HG03139 (cell line): Measurements from ENCODE around the gene AIG1.
"Not testable (repeated sequence)": the region's sequence is repeated elsewhere in the genome, so short reads cannot be mapped to it uniquely, and the experiment has no call there.

Experiments used
- ATAC-seq: cut with Tn5 transposase; IDR thresholded peaks from one replicate; pipeline ENCODE4 v1.9.1; 2021; ENCODE audit not compliant: unreplicated experiment

Gene AIG1, protein sequence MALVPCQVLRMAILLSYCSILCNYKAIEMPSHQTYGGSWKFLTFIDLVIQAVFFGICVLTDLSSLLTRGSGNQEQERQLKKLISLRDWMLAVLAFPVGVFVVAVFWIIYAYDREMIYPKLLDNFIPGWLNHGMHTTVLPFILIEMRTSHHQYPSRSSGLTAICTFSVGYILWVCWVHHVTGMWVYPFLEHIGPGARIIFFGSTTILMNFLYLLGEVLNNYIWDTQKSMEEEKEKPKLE

DNA sequence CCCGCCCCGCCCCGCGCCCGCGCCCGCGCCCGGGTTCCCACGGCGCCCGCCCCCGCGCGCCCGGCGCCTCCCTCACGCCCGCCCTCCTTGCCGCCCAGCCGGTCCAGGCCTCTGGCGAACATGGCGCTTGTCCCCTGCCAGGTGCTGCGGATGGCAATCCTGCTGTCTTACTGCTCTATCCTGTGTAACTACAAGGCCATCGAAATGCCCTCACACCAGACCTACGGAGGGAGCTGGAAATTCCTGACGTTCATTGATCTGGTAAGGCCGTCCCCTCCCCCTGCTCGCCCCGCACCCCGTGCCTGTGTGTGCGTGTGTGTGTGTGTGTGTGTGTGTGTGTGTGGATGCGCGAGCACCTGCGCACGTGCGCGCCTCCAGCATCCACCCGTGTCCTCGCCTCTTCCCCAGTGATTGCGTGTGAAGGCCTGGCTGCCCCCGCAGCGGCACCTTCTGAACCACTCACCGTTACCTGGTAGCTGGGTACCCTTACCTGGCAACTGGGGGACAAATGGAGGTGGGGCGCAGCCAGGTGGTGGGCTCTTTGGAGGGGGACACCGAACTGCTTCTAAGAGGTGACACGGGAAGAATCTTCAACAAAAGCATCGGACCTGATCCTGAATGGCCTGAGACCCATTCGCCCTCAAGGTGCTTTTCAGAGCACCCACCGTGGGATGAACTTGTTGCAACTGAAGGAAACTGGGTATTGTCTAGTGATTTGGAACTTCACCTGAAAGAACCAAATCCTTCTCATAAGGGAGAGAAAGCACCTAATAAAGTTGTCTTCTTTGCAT, at the start of gene AIG1:
AIG1 (plus strand) TSS at position 84 of the 791 bp plus-strand sequence; CDS start at position 121, 37 bp downstream.
- ATAC-seq, result peak; percentile 72

DNA sequence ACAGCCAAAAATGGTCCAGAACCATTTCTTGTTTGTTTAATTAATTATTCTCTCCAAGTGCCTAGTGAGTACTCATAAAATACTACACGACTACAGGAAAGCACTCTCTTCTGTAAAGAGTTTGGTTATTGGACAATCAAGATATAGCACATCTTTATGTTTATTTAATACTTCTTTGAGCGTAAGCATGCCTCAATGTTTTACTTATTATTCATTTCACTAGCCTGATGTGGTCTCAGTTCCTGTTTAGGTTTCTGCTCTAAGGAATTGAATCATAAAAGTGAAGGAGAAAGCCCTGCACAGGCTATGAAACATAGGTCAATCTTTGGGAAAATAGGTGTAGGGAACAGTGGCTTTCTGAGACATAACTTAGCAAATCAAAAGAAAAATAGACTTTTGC, 45.9 kb upstream of the AIG1 start:
- no peak for ATAC-seq

DNA sequence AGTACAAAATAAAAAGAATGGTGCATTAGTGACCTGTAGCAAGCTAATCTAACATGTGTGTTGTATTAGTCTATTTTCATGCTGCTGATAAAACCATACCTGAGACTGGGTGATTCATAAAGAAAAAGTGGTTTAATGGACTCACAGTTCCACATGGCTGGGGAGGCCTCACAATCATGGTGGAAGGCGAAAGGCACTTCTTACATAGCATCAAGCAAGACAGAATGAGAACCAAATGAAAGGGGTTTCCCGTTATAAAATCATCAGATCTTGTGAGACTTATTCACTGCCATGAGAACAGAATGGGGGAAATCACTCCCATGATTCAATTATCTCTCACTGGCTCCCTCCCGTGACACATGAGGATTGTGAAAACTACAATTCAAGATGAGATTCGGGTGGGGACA, 45.4 kb upstream of the AIG1 start:
- no peak for ATAC-seq

DNA sequence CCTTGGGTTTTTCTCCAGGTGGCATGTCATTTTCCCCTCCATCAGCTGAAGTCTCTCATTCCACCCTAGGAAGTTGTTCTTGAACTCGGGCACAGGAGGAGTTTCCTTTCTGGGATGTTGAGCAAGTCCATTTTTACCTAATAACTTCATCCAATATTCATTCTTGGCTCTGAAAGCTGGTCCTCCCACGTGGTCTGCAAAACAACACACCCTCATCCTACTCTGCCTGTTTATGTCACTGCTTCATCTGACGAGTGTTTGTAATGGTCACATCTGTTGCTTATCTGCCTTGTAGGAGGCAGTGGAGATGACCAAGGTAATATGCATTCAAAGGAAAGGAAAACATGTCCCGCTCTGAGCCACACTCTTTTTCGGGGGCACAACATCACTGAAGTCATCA, 41.7 kb upstream of the AIG1 start:
- ATAC-seq, result no peak

DNA sequence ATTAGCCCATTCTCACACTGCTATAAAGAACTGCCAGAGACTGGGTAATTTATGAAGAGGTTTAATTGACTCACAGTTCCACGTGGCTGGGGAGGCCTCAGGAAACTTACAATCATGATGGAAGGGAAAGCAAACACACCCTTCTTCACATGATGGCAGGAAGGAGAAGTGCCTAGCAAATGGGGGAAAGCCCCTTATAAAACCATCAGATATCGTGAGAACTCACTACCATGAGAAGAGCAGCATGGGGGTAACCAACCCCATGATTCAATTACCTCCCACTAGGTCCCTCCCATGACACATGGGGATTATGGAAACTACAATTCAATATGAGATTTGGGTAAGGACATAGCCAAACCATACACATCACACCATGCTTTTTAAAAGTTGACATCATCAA, 39.8 kb upstream of the AIG1 start:
- ATAC-seq, result not testable (repeated sequence)

DNA sequence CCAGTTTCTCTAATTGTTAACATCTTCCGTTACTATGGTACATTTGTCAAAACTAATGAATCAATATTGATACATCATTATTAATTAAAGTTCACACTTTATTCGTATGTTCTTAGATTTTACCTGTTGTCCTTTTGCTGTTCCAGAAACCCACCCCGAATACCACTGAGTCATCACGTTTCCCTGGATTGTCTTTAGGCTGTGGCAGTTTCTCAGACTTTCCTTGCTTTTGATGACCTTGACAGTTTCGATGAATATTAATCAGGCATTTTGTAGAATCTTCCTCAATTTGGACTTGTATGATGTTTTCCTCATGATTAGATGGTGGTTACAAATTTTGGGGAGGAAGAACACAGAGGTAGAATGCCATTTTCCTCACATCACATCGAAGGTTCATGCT, 39.1 kb upstream of the AIG1 start:
- no peak for ATAC-seq

DNA sequence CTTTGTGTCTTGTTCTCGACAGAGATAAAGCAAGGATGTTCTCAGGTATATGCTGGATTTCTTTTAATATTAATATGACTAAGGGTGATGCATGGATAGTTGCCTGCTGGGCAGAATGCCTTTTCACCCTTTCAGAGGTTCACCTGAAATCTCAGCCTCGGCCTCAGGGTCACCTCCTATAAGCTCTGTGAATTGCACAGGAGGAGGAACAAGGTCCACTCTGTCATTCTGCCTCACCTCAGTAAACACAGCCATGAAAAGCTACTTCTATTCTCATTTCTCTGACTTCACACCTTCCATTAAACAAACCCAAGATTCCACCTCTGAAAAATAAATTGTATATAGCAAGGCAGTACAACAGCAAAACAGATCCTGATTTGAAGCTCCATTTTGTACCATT, 38.1 kb upstream of the AIG1 start:
- no peak for ATAC-seq

DNA sequence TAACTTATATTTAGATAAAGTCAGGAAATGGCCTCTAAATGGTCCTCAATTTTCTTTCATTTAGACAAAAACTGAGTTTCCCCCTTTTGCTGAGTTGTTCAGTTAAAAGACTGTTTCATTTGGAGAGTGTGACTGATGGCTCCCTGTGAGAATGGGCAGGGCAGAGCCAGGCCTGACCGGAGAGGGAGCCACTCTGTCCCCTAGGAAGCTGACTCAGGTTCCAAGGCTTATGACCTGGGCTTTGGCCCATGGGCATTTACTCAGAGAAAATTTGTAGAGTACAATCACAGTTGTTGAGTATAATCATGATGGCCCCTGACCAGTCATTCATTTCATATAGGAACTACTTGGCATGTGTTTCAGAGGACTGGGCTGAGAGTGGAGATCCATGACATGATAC, 37.0 kb upstream of the AIG1 start:
- no peak for ATAC-seq

DNA sequence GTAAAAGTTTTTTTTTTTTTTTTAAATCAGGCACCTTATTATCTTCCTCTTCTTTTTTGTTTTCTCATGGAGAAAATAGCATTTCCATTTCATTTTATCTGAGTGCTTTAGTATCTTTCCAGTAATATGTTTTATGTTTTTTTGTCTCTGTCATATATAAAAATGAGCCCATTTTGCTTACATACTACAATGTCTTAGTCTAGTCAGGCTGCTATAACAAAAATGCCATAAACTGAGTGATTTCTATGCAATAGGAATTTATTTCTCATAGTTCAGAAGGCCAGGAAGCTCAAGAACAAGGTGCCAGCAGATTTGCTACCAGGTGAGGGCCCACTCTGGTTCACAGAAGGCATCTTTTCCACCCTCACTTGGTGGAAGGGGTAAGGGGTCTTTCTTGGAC, 35.7 kb upstream of the AIG1 start:
- no peak for ATAC-seq

DNA sequence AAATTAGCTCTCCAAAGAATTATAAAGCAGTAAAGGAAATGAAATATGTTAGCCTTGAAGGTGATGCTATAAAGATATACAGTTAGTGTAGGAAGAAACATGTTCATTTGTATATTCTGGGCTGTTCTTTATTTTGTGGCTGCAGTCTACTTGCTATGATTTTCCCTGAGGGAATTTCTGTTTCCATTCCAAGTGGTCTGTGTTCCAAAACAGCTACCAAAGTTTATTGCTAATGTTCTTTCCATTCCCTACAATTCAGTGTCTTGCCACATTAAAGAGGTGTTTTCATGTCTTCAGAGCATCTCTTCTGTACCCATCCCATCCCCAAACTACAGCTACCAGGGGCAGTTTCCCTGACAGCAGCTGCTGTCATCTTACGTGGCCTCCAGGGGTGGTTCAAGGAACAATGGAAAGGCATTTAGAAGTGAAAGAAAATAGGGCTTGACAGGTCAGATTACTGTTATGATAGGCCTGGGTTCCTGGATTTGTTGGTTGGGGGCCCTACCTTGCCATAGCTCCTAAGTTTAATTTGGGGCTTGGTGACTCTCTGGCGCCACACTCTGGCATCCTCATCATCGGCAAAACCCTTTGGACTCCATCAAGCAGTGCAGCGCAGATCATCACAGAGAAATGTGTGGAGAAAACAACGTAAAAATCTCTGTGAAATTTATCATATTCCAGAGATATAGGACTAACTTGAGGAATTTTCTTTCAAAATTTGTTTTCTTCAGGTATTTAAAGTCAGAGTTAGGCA, 33.8 kb upstream of the AIG1 start:
- ATAC-seq, result no peak

DNA sequence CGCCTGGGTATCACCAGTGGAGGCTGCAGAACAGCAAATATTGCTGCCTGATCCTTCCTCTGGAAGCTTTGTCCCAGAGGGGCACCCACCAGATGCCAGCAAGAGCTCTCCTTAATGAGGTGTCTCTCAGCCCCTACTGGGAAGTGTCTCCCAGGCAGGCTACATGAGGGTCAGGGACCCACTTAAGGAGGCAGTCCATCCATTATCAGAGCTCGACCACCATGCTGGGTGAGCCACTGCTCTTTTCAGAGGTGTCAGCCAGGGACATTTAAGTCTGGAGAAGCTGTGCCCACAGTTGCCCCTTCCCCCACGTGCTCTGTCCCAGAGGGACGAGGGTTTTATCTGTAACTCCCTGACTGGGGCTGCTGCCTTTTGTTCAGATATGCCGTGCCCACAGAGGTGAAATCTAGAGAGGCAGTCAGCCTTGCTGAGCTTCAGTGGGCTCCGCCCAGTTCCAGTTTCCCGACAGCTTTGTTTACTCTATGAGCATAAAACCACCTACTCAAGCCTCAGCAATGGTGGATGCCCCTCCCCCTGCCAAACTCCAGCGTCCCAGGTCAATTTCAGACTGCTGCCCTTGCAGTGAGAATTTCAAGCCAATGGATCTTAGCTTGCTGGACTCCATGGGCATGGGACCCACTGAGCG, 25.9 kb upstream of the AIG1 start:
- ATAC-seq, result no peak

DNA sequence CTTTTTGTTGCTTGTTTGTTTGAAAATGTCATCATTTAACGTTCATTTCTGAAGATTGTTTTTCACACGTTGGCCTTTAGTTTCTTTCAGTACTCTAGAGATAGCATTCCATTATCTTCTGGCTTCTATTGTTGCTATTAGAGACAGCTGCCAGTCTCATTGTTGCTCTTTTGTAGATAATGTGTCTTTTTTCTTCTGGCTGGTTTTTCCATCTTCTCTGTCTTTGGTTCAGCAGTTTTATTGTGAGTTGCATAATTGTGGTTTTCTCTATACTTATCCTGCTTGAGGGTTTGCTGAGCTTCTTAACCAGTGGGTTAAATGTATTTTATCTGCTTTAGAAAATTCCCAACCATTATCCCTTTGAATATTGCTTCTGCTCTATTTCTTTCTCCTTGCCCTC, 23.2 kb upstream of the AIG1 start:
- no peak for ATAC-seq

DNA sequence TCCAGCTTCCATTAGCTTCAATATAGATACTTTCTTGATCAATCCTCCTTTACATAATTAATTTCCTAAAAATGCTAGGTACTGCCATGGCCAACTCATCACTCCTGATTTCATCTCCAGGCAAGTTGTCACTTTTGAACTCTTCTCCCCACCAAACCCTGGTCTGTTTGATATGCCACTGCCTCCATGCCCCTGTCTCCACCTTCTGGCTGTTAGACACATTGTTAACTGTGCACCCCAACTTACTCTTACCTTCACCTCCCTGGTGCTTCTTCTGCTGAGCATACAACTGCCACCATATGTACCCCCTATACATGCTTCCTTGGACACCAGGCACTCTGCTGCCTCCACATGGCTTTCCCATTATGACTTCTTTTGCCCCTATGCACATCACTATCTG, 21.9 kb upstream of the AIG1 start:
- no peak for ATAC-seq

DNA sequence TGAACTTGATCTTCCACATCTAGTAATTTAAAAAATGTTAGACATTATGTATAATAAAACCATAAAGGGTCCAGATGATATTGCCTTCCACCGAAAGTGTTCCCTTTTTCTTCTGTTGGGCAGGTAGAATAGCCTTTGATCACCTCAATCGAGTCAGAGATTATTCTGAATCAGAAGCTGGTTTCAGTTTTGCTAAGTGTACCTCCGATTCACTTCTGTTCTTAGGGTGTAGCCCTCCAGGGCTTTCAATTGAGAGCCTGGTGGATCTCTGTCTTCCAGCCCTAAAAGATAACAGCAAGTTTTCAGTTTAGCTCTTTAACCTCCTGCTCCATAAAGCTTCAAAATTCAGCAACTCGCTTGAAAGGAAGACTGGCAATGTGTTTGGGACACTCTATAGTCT, 21.1 kb upstream of the AIG1 start:
- ATAC-seq, result no peak

DNA sequence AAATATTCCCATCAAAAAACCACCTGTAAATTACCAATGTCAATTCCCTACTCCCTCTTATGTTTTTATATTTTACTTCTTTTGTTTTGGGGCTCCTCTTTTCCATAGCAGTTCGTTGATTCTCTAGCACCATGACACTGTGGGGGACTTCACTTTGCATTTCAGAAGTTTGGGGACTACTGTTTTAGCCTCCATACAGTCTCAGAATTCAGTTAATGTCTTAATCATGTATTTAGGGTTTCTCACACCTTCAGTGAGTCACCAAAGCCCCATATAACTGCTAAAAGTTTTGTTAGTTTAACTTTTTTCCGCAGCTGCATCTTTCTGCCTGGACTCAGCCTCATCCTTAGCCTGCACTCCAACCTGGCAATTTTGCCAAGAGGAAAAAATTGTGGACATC, 20.7 kb upstream of the AIG1 start:
- no peak for ATAC-seq

DNA sequence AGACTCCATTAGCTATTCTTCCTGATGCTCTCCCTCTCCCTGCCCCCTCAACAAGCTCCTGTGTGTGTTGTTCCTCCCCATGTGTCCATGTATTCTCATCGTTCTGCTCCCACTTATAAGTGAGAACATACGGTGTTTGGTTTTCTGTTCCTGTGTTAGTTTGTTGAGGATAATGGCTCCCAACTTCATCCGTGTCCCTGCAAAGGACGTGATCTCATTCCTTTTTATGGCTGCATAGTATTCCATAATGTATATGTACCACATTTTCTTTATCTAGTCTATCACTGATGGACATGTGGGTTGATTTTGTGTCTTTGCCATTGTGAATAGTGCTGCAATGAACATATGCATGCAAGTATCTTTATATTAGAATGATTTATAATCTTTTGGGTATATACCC, 16.3 kb upstream of the AIG1 start:
- not testable (repeated sequence) for ATAC-seq

DNA sequence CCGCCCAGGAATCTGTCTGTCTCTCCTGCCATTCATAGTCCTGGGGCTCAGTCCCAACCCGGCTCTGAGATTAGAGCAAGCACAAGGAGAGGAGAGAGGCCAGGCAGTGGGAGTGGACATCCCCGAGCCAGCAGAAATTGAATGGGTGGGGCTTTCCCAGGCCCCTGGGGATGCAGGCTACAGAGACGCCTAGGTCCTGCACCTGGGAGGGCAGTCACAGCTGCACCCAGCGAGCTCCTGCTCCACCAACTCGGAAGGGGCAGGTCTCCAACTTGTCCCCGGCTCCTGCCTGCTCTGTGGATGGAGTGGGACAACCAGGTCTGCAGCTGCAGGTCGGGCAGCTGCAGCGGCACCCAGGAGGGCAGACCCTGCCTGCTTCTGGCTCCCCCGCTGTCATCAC, 11.1 kb upstream of the AIG1 start:
- no peak for ATAC-seq

DNA sequence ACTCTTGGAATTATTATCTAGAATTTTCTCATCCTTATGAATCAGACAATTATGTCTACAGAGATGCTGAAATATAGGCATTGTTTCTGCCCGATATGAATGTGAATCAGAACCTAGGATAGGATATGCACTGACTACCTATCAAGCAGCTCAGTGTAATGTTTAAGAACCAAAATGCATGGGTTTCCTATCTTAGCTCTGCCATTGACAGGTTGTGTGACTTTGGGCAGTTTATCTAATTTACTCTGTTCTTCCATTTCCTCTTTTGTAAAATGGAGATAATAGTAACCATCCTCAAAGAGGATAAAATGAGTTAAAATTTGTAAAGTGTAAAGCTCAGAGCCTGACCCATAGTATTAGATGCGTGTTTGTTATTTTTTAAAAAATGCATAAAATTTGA, 10.2 kb upstream of the AIG1 start:
- no peak for ATAC-seq

DNA sequence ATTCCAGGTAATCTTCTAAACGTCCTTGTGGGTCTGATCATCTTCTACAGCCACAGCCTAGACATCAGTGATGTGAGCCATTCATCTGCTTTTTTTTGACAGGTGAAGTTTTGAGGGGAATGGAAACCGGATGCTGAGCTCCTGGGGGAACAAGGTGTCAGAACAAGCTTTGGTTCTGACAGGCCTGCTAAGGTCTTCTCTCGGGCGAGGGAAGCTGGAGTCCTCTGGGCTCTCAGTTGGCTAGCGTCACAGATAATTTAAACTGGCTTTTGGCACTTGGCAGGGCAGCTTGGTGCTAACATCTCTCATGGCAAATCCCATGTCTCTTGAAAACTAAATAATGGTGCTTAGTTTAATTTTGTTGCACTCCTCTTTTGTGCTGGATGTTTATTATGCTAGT, 8.4 kb upstream of the AIG1 start:
- ATAC-seq, result no peak

DNA sequence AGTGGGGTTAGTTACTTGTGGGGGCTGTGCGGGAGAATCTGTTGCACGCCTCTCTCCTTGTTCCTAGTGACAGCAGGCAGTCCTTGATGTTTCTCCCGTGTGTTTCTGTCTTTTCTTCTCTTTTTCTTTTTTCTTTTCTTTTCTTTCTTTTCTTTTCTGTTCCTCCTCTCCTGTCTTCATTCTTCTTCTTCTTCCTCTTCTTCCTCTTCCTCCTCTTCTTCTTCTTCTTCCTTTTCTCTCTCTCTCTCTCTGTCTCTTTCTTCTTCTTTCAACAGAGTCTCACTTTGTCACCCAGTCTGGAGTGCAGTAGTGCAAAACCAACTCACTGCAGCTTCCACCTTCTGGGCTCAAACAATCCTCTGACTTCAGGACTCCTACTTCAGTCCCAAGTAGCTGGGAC, 6.8 kb upstream of the AIG1 start:
- ATAC-seq, result no peak

DNA sequence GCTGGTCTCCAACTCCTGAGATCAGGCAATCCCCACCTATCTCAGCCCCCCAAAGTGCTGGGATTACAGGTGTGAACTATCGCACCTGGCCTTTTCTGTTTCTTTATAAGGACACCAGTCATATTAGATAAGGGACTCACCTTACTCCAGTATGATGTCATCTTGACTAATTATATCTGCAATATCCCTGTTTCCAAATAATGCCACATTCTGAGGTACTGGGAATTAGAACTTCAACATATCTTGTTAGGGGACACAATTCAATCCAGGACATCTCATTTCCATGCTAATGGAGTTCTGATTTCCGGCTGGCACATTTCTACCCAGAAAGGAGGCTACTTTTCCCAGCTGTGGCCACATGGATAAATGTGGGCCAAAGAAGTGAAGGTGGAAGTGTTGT, 6.4 kb upstream of the AIG1 start:
- no peak for ATAC-seq

DNA sequence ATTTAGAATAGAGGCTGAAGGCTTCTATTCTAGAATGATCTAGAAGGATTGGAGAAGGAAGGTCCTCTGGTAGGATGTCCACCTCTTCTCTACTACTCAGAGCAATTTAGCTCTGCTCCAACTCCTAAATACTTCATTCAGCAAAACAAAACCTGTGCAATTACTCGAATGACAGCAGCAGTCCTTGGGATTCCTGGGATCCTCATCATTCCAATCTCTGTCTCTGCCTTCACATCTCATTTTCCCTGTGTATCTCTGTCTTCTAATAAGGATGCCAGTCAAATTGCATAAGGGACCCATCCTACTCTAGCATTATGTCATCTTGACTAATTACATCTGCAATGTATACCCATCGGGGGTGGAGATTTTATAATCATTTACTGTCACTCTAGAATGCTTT, 5.5 kb upstream of the AIG1 start:
- ATAC-seq, result no peak
